HG02678 (cell line): ENCODE data around the gene MAGIX.
"Not testable (repeated sequence)": the region's sequence is repeated elsewhere in the genome, so short reads cannot be mapped to it uniquely, and the experiment has no call there.

Experiments
- ATAC-seq: cut with Tn5 transposase; IDR thresholded peaks from one replicate; pipeline ENCODE4 v1.9.1; 2021; ENCODE audit warnings: mild to moderate bottlenecking, moderate library complexity; ENCODE audit not compliant: unreplicated experiment

Gene MAGIX

GRCh38 chrX:49162620-49163019, at the start of gene MAGIX:
MAGIX (plus strand) TSS chrX:49162758; CDS start chrX:49162890, 132 bp downstream.
- no peak for ATAC-seq

- no peak for ATAC-seq
Measured at GRCh38 chrX:49116076-49116475, 46.5 kb upstream of the MAGIX start.

GRCh38 chrX:49116716-49117115, 45.8 kb upstream of the MAGIX start:
- ATAC-seq = no peak

- ATAC-seq = no peak
Measured at GRCh38 chrX:49117581-49117980, 45.0 kb upstream of the MAGIX start.

- no peak for ATAC-seq
Measured at GRCh38 chrX:49120091-49120490, 42.5 kb upstream of the MAGIX start.

GRCh38 chrX:49122499-49122898, 40.1 kb upstream of the MAGIX start:
- no peak for ATAC-seq

- not testable (repeated sequence) for ATAC-seq
Measured at GRCh38 chrX:49127742-49128258, 34.8 kb upstream of the MAGIX start.

GRCh38 chrX:49129427-49129826, 33.1 kb upstream of the MAGIX start:
- no peak for ATAC-seq

- not testable (repeated sequence) for ATAC-seq
Measured at GRCh38 chrX:49132275-49132674, 30.3 kb upstream of the MAGIX start.

GRCh38 chrX:49133759-49134158, 28.8 kb upstream of the MAGIX start:
- no peak for ATAC-seq

- ATAC-seq = no peak
Measured at GRCh38 chrX:49137492-49137891, 25.1 kb upstream of the MAGIX start.

GRCh38 chrX:49139713-49140112, 22.8 kb upstream of the MAGIX start:
- no peak for ATAC-seq

- not testable (repeated sequence) for ATAC-seq
Measured at GRCh38 chrX:49142264-49142663, 20.3 kb upstream of the MAGIX start.

- not testable (repeated sequence) for ATAC-seq
Measured at GRCh38 chrX:49143154-49143553, 19.4 kb upstream of the MAGIX start.

- no peak for ATAC-seq
Measured at GRCh38 chrX:49147282-49147681, 15.3 kb upstream of the MAGIX start.

GRCh38 chrX:49147936-49148335, 14.6 kb upstream of the MAGIX start:
- ATAC-seq = no peak

GRCh38 chrX:49148390-49149100, 14.0 kb upstream of the MAGIX start:
- ATAC-seq = not testable (repeated sequence)

GRCh38 chrX:49149291-49149690, 13.3 kb upstream of the MAGIX start:
- ATAC-seq = not testable (repeated sequence)

GRCh38 chrX:49153467-49153866, 9.1 kb upstream of the MAGIX start:
- no peak for ATAC-seq

- no peak for ATAC-seq
Measured at GRCh38 chrX:49155243-49155899, 7.2 kb upstream of the MAGIX start.

- ATAC-seq = peak; percentile 95
Measured at GRCh38 chrX:49155900-49156837, 6.4 kb upstream of the MAGIX start.
